Gastroesophageal sphincter (tissue), 3 donors: ENCODE data around the gene RHBDF2.

Experiments
- CTCF ChIP-seq, 4 experiments: fragments of 200-600 bp in 2 of 4; fragments of 450-650 bp in 2 of 4; sonication (generic) in 1 of 4; IDR thresholded peaks; one replicate each; pipeline ENCODE4 v1.5.1; 2017 to 2019; ENCODE audit warnings: antibody characterized with exemption in 4 of 4, mild to moderate bottlenecking in 2 of 4, moderate library complexity in 2 of 4
- EP300 ChIP-seq: sonication (generic); formaldehyde crosslinking; IDR thresholded peaks from one replicate; pipeline ENCODE4 v1.6.1; 2017; ENCODE audit warnings: antibody characterized with exemption, mild to moderate bottlenecking
- POLR2A ChIP-seq, 2 donors: fragments of 450-650 bp; IDR thresholded peaks; one replicate each; pipeline ENCODE4 v1.6.1; 2017; ENCODE audit warnings: antibody characterized with exemption in 2 of 2, mild to moderate bottlenecking in 2 of 2, moderate library complexity in 1 of 2
- POLR2AphosphoS5 ChIP-seq: sonication (generic); formaldehyde crosslinking; IDR thresholded peaks from one replicate; pipeline ENCODE4 v1.6.1; 2017; ENCODE audit warnings: antibody characterized with exemption

GRCh38 chr17:76469076-76469990 is 31.9 kb downstream of the RHBDF2 start:
- TF ChIP-seq CTCF (IDR thresholded peaks at IDR 0.05) (no peak), EP300 (no peak), POLR2A (IDR thresholded peaks at IDR 0.05) (no peak), POLR2AphosphoS5 (no peak)
